IMR-90 (cell line): ENCODE data around the gene RSF1.

Experiments
- MAFK ChIP-seq: IDR thresholded peaks from 2 replicates; pipeline ENCODE4 v1.6.1; 2012; ENCODE audit warnings: low read depth, low read length, improper control_type of control experiment
- NFE2L2 ChIP-seq: fragments of 150-350 bp; IDR thresholded peaks from 2 replicates; pipeline ENCODE4 v1.6.1; 2016; ENCODE audit warnings: low read depth, mild to moderate bottlenecking, low read length
- POLR2A ChIP-seq: IDR thresholded peaks from 2 replicates; pipeline ENCODE4 v1.6.1; 2012; ENCODE audit warnings: mild to moderate bottlenecking, low read depth, low read length
- RAD21 ChIP-seq: IDR thresholded peaks from 2 replicates; pipeline ENCODE4 v1.6.1; 2012; ENCODE audit warnings: low read length, improper control_type of control experiment
- RFX5 ChIP-seq: IDR thresholded peaks from 2 replicates; pipeline ENCODE4 v1.8.0; 2012; ENCODE audit warnings: low read depth, mild to moderate bottlenecking, low read length, moderate library complexity
- TF ChIP-seq, protein P1 (sequence below): conservative IDR thresholded peaks from 2 replicates; pipeline ENCODE4 v1.5.1; 2012; ENCODE audit warnings: mild to moderate bottlenecking, low read depth, low read length, improper control_type of control experiment
- TF ChIP-seq, protein P2 (sequence below): fragments of 150-350 bp; IDR thresholded peaks from 2 replicates; pipeline ENCODE4 v1.6.1; 2016; ENCODE audit warnings: low read depth, mild to moderate bottlenecking, low read length, moderate library complexity, borderline replicate concordance

DNA sequence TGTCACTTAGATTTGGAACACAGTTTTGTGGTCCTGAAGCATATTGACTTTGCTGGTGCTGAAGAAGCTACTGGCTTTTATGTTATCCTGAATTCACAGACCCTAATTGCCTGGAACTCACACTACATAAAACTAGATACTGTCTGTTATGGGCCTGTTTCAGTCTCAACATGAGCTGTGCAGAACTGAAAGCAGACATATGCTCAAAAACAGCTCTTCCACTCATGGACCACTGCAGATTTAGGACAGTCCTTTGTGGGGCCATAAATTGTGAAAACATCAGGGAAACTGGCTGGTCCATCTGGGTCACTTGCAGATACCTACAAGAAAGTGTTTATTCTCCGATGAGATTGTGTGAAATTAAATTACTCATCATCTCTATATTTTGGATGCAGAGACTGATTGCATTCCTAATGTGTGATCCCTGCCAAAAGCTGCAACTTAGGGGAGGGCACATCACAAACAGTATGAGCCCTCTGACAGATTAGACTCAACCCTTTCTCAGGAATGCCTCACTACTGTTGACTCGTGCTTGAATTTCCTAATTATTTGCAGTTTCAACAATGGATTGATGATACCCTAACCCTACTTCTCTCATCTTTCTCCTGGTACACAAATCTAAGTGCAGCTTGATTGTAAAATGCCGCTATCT lies 172.7 kb downstream of the RSF1 start:
- TF ChIP-seq, protein P1, sequence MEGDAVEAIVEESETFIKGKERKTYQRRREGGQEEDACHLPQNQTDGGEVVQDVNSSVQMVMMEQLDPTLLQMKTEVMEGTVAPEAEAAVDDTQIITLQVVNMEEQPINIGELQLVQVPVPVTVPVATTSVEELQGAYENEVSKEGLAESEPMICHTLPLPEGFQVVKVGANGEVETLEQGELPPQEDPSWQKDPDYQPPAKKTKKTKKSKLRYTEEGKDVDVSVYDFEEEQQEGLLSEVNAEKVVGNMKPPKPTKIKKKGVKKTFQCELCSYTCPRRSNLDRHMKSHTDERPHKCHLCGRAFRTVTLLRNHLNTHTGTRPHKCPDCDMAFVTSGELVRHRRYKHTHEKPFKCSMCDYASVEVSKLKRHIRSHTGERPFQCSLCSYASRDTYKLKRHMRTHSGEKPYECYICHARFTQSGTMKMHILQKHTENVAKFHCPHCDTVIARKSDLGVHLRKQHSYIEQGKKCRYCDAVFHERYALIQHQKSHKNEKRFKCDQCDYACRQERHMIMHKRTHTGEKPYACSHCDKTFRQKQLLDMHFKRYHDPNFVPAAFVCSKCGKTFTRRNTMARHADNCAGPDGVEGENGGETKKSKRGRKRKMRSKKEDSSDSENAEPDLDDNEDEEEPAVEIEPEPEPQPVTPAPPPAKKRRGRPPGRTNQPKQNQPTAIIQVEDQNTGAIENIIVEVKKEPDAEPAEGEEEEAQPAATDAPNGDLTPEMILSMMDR = no peak
- TF ChIP-seq POLR2A (no peak), RFX5 (no peak), RAD21 (no peak), NFE2L2 (no peak), MAFK (no peak)
- TF ChIP-seq, protein P2, sequence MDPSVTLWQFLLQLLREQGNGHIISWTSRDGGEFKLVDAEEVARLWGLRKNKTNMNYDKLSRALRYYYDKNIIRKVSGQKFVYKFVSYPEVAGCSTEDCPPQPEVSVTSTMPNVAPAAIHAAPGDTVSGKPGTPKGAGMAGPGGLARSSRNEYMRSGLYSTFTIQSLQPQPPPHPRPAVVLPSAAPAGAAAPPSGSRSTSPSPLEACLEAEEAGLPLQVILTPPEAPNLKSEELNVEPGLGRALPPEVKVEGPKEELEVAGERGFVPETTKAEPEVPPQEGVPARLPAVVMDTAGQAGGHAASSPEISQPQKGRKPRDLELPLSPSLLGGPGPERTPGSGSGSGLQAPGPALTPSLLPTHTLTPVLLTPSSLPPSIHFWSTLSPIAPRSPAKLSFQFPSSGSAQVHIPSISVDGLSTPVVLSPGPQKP = no peak
